ENCODE results near the gene AXL. TPM values are rescaled to one million over a fixed set of nuclear protein-coding genes. Genes with fewer than 3 reads are reported as not detected.

Gene AXL
- total RNA-seq, 2 donors from 2014 or later: 138 to 157 TPM

DNA sequence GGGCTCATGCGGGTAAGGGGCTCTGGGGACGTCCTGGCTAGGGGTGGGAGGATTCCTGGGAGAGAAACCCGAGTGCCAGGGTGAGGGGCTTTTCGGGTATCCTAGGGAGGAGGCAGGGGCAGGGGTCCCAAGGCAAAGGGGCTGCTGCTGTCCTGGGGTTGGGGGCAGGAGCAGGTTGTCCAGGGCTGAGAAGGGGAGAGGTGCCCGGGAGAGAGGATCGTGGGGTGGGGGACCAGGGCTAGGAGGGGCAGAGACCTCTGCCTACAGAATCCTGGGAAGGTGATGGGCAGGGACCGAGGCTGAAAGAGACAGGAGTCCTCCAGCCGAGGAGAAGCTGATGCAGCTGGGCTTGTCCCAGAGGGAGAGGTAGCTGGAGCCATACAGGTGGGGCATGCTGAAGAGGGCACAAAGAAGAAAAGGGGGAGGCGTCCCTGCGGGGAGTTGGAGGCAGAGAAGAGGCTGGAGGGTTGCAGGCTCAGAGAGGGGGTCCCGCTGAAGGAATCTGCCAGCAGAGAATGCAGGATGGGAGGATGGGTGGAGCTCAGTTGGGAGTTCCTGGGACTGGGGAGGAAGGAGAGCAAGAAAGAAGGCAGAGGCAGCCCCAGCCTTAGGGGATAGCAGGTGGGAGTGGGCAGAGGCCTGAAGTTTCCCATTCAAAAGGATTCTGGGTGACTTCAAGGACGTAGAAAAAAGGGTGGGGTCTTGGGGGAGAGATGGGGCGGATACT, 25.4 kb upstream of the AXL start:
- Histone ChIP-seq H3K9me3 (no peaks in the 10 kb centered on the region), H3K4me3 (peak overlapping the region; percentile 60), H3K27ac (no peak overlapping the region), H3K27me3 (replicated peaks; ENCODE audit: insufficient read depth) (peaks cover 6% of the 10 kb centered on the region), H3K36me3 (no peaks in the 10 kb centered on the region), H3K4me1 (ENCODE audit: control insufficient read depth in 1 of 2, low read depth in 2 of 2) (peaks cover 0 to 8% of the 10 kb centered on the region in 2 donors)
- no peak for DNase-seq (ENCODE audit: low spot score)
- no peak for ATAC-seq (ENCODE audit: insufficient number of reproducible peaks, low FRiP score, low read depth)
- TF ChIP-seq, protein P1, sequence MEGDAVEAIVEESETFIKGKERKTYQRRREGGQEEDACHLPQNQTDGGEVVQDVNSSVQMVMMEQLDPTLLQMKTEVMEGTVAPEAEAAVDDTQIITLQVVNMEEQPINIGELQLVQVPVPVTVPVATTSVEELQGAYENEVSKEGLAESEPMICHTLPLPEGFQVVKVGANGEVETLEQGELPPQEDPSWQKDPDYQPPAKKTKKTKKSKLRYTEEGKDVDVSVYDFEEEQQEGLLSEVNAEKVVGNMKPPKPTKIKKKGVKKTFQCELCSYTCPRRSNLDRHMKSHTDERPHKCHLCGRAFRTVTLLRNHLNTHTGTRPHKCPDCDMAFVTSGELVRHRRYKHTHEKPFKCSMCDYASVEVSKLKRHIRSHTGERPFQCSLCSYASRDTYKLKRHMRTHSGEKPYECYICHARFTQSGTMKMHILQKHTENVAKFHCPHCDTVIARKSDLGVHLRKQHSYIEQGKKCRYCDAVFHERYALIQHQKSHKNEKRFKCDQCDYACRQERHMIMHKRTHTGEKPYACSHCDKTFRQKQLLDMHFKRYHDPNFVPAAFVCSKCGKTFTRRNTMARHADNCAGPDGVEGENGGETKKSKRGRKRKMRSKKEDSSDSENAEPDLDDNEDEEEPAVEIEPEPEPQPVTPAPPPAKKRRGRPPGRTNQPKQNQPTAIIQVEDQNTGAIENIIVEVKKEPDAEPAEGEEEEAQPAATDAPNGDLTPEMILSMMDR (IDR thresholded peaks at IDR 0.05): no peak

DNA sequence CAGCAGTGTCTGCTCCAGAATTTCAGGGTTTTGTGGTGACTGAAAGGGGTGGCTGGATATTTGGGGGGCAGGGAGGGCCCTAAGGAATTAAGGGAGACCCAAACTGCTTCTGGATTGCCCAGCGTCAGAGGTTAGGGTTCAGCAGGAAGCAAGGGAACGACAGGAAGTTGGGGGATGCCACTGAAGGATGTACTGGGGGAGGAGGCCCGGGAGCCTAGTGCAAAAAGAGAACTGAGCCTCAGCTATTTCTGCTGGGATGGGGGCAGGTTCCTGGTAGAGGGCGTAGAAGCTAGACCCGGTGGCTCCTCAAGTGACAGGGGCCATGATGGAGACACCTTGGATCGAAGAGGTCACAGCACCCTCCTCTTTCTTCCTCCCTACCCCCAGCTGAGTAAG, 24.9 kb upstream of the AXL start:
- peaks cover 6% of the 10 kb centered on the region for H3K27me3 ChIP-seq (replicated peaks; ENCODE audit: insufficient read depth)
- no peak overlapping the region for H3K27ac ChIP-seq
- TF ChIP-seq, protein P1 (IDR thresholded peaks at IDR 0.05): no peak
- H3K9me3 ChIP-seq: no peaks in the 10 kb centered on the region
- peak overlapping the region; percentile 60 for H3K4me3 ChIP-seq
- DNase-seq (ENCODE audit: low spot score) (no peak), ATAC-seq (ENCODE audit: insufficient number of reproducible peaks, low FRiP score, low read depth) (no peak)
- H3K36me3 ChIP-seq: no peaks in the 10 kb centered on the region
- H3K4me1 ChIP-seq (ENCODE audit: control insufficient read depth in 1 of 2, low read depth in 2 of 2): peaks cover 0 to 8% of the 10 kb centered on the region in 2 donors

GRCh38 chr19:41195675-41196497, 23.1 kb upstream of the AXL start:
- ATAC-seq (ENCODE audit: insufficient number of reproducible peaks, low FRiP score, low read depth) (no peak), DNase-seq (ENCODE audit: low spot score) (no peak)
- TF ChIP-seq, protein P1 (IDR thresholded peaks at IDR 0.05): no peak
- H3K27ac ChIP-seq: no peak overlapping the region
- no peaks in the 10 kb centered on the region for H3K9me3 ChIP-seq
- H3K4me1 ChIP-seq (ENCODE audit: control insufficient read depth in 1 of 2, low read depth in 2 of 2): peaks cover 0 to 8% of the 10 kb centered on the region in 2 donors
- H3K4me3 ChIP-seq: no peak overlapping the region
- H3K36me3 ChIP-seq: no peaks in the 10 kb centered on the region
- H3K27me3 ChIP-seq (replicated peaks; ENCODE audit: insufficient read depth): peaks cover 6% of the 10 kb centered on the region

- Histone ChIP-seq H3K27me3 (replicated peaks; ENCODE audit: insufficient read depth) (no peaks in the 10 kb centered on the region), H3K4me1 (ENCODE audit: control insufficient read depth in 1 of 2, low read depth in 2 of 2) (no peaks in the 10 kb centered on the region), H3K27ac (no peak overlapping the region), H3K9me3 (no peaks in the 10 kb centered on the region), H3K4me3 (no peak overlapping the region), H3K36me3 (no peaks in the 10 kb centered on the region)
- ATAC-seq (ENCODE audit: insufficient number of reproducible peaks, low FRiP score, low read depth) (no peak), DNase-seq (ENCODE audit: low spot score) (no peak)
- TF ChIP-seq, protein P1 (IDR thresholded peaks at IDR 0.05): no peak
Measured at GRCh38 chr19:41198559-41198958, 20.5 kb upstream of the AXL start.

DNA sequence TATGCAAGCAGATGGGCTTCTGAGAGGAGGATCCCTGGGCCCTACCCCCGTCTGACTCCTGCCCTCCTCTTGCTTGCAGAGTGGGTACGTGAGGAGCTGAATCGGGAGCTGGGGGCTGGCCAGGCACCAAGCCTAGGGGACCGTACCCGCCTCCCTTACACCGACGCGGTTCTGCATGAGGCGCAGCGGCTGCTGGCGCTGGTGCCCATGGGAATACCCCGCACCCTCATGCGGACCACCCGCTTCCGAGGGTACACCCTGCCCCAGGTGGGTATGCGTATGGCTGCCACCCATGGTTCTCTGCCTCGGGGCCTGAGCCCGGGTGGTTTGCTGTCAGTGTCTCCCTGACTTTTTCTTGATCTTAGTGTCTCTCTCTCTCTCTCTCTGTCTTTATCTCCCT, 15.7 kb upstream of the AXL start:
- H3K4me3 ChIP-seq: no peak overlapping the region
- no peaks in the 10 kb centered on the region for H3K36me3 ChIP-seq
- ATAC-seq (ENCODE audit: insufficient number of reproducible peaks, low FRiP score, low read depth) (no peak), DNase-seq (ENCODE audit: low spot score) (no peak)
- H3K27ac ChIP-seq: no peak overlapping the region
- TF ChIP-seq, protein P1 (IDR thresholded peaks at IDR 0.05): no peak
- H3K4me1 ChIP-seq (ENCODE audit: control insufficient read depth in 1 of 2, low read depth in 2 of 2): peaks cover 0 to 8% of the 10 kb centered on the region in 2 donors
- no peaks in the 10 kb centered on the region for H3K9me3 ChIP-seq
- no peaks in the 10 kb centered on the region for H3K27me3 ChIP-seq (replicated peaks; ENCODE audit: insufficient read depth)
